ENCODE measurements around the gene ZFP57. TPM values are rescaled to one million over a fixed set of nuclear protein-coding genes. Genes with fewer than 3 reads are reported as not detected.
"Not testable (repeated sequence)": the region's sequence is repeated elsewhere in the genome, so short reads cannot be mapped to it uniquely, and the experiment has no call there.

The ZFP57 gene
- total RNA-seq, 2 experiments from 2014 or later, result not detected

DNA sequence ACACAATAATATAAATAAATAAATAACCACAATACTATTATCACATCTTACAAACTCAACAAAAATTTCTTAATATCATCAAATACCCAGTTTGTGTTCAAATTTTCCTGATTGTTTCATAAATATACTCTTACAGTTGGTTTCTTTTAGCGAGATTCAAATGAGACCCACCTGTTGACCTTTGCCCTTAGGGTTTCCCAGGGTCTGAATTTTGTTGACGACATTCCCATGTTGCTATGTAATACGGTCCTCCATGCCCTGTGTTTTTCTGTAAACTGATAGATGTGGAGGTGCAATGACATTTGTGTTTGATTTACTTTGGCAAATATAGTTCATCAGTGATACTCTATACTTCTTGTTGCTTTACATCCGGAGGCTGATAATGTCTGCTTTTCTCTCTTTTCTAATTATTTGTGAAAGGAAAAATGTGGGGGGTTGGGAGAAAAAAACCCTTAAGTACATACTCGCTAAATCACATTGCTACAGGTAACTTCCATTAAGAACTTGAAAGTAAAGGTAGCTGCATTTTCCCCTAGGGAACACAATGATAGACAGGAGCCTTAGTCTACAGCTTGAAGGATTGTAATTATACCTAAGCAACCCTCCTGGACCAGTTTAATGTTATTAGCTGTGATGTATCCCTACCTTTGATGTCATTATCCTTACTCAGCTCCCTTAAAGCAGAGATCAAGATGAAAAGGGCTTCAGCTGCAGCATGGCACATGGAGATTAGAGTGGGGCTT is 17.5 kb downstream of the ZFP57 start:
- Mint-ChIP-seq H3K9me3 (no peaks in the 10 kb centered on the region), H3K27me3 (peaks cover 44% of the 10 kb centered on the region), H3K4me1 (no peaks in the 10 kb centered on the region), H3K36me3 (ENCODE audit: low read depth) (no peaks in the 10 kb centered on the region), H3K27ac (no peak overlapping the region), H3K4me3 (no peak overlapping the region)
- no peak for DNase-seq
- CTCF ChIA-PET, result interaction anchor here (1.1 to 4.8 kb wide), 3 partner anchors 9 to 14 kb away, joined by 7 to 28 read pairs (median 7); no protein-coding TSS in a partner anchor
- POLR2A ChIA-PET, result no interaction called here

DNA sequence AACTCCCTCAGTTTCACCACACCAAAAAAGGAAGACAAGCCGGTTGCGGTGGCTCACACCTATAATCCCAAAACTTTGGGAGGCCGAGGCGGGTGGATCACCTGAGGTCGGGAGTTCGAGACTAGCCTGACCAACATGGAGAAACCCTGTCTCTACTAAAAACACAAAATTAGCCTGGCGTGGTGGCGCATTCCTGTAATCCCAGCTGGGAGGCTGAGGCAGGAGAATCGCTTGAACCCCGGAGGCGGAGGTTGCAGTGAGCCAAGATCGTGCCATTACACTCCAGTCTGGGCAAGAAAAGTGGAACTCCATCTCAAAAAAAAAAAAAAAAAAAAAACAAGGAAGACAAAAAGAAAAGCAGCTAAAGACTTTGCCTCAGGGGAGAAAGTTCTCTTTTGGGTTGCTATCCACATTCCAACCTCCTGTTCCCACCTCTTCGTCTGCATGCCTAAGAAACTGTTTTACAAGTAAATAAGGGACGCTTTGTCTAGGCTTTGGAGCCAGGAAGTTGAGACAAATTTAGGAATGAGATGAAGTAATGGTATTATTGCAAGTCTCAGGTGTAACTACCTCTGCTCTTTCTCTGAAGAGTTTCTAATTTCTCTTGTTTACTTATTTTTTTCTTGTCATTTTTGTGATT is 19.3 kb downstream of the ZFP57 start:
- H3K4me1 Mint-ChIP-seq; H3K36me3 Mint-ChIP-seq (ENCODE audit: low read depth); POLR2A ChIA-PET; H3K4me3 Mint-ChIP-seq; H3K27ac Mint-ChIP-seq; DNase-seq; H3K9me3 Mint-ChIP-seq: not testable (repeated sequence)
- CTCF ChIA-PET, result interaction anchor here (1.0 to 2.2 kb wide), 3 partner anchors 8 to 35 kb away, joined by 3 to 8 read pairs (median 7); no protein-coding TSS in a partner anchor
- peaks cover 40% of the 10 kb centered on the region for H3K27me3 Mint-ChIP-seq

GRCh38 chr6:29661071-29661470 is 19.9 kb downstream of the ZFP57 start:
- no peaks in the 10 kb centered on the region for H3K4me1 Mint-ChIP-seq
- H3K27me3 Mint-ChIP-seq, result peaks cover 41% of the 10 kb centered on the region
- CTCF ChIA-PET, result interaction anchor here (1.0 to 2.2 kb wide), 3 partner anchors 8 to 35 kb away, joined by 3 to 8 read pairs (median 7); no protein-coding TSS in a partner anchor
- POLR2A ChIA-PET, result no interaction called here
- no peaks in the 10 kb centered on the region for H3K9me3 Mint-ChIP-seq
- no peak overlapping the region for H3K4me3 Mint-ChIP-seq
- no peaks in the 10 kb centered on the region for H3K36me3 Mint-ChIP-seq (ENCODE audit: low read depth)
- no peak for DNase-seq
- no peak overlapping the region for H3K27ac Mint-ChIP-seq

DNA sequence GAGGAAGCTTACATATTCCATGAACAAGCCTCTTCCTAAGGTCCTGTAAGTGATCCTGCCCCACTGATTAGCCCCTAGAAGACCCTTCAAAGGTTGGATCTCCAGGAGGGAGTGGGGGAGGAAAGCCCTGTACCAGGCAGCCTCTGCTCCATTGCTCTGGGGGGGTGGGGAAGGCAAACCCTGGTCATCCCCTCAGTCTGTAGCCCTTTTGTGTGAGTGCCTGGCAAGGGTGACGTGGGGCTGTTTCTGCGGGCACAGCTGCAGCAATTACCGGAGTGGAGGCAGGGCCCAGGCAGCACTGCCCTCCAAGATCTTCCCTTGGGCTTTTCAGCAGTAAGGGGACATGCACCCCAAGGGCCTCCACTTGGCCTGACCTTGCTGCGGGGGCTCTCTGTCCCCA is 24.2 kb downstream of the ZFP57 start, which contains the start of gene MOG:
Gene MOG (plus strand): TSS at position 295 of the 400 bp plus-strand sequence. CDS start 118 bp downstream, outside the sequence.
- POLR2A ChIA-PET, result no interaction called here
- H3K27ac Mint-ChIP-seq, result no peak within 1 kb of the TSS
- no peaks in the 10 kb centered on the region for H3K9me3 Mint-ChIP-seq
- DNase-seq, result no peak
- no peaks in the 10 kb centered on the region for H3K36me3 Mint-ChIP-seq (ENCODE audit: low read depth)
- no peak within 1 kb of the TSS for H3K4me3 Mint-ChIP-seq
- CTCF ChIA-PET, result interaction anchor here (0.6 kb wide), 1 partner anchor 210 kb away, joined by 4 read pairs; no protein-coding TSS in a partner anchor
- H3K4me1 Mint-ChIP-seq, result peaks cover under 1% of the 10 kb centered on the region
- H3K27me3 Mint-ChIP-seq, result peaks cover 32% of the 10 kb centered on the region

GRCh38 chr6:29656157-29656556 is 24.8 kb downstream of the ZFP57 start:
- no peaks in the 10 kb centered on the region for H3K36me3 Mint-ChIP-seq (ENCODE audit: low read depth)
- no peak overlapping the region for H3K4me3 Mint-ChIP-seq
- H3K27ac Mint-ChIP-seq, result no peak overlapping the region
- no peaks in the 10 kb centered on the region for H3K9me3 Mint-ChIP-seq
- ChIA-PET CTCF (no interaction called here), POLR2A (no interaction called here)
- peaks cover 27% of the 10 kb centered on the region for H3K27me3 Mint-ChIP-seq
- DNase-seq, result no peak
- H3K4me1 Mint-ChIP-seq, result peaks cover 4% of the 10 kb centered on the region

DNA sequence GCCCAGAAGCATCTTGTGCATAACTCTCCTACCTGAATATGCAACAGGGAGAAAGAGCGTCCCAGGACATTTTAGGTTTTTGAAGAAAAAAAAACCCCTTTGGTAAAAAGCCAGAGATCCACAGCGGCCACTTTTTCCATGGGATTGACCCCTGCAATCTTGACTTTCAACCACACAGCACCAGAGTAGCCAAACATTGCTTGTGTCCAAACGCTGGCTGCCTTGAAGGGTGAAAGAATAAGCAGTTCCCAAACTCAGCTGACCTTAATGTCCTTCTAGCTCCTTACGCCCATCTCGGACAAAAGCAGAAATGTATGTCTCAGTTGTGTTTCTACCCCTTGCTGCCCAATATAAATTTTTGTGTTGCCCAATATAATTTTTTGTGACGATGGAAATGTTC is 25.3 kb downstream of the ZFP57 start:
- H3K27me3 Mint-ChIP-seq, result peaks cover 23% of the 10 kb centered on the region
- no peaks in the 10 kb centered on the region for H3K9me3 Mint-ChIP-seq
- no peak overlapping the region for H3K4me3 Mint-ChIP-seq
- ChIA-PET CTCF (interaction anchor here (2.9 kb wide), 1 partner anchor 10 kb away, joined by 28 read pairs; no protein-coding TSS in a partner anchor), POLR2A (no interaction called here)
- H3K4me1 Mint-ChIP-seq, result peaks cover 4% of the 10 kb centered on the region
- no peak overlapping the region for H3K27ac Mint-ChIP-seq
- H3K36me3 Mint-ChIP-seq (ENCODE audit: low read depth), result no peaks in the 10 kb centered on the region
- no peak for DNase-seq

DNA sequence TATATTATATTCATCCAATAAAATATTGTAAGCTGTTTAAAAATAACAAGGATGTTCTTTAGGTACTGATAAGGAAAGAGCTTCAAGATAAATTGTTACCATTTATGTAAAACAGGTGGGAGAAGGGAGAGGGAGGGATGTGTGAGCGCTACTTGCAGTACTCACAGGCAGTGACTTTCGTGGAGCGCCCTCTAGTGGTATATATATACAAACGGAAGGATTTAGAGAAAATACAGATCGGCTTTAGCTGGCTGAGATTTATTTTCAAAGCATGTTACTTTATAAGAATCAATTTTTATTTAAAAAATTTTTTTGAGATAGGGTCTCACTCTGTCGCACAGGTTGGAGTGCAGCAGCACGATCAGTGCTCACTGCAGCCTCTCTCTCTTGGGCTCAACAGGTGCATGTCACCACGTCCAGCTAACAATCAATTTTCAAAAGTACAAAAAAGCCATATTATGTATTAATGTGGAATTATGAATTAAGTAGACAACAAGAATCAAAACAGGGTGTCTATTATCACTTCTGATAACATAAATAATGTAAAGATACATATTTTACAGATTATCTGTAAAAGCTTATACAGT is 27.4 kb downstream of the ZFP57 start:
- H3K27ac Mint-ChIP-seq, result no peak overlapping the region
- H3K27me3 Mint-ChIP-seq, result peaks cover 22% of the 10 kb centered on the region
- CTCF ChIA-PET, result interaction anchor here (0.6 to 2.9 kb wide), 18 partner anchors 8 to 311 kb away, joined by 3 to 28 read pairs (median 4); no protein-coding TSS in a partner anchor
- H3K9me3 Mint-ChIP-seq, result no peaks in the 10 kb centered on the region
- no peaks in the 10 kb centered on the region for H3K36me3 Mint-ChIP-seq (ENCODE audit: low read depth)
- POLR2A ChIA-PET, result interaction anchor here (1.0 kb wide), 1 partner anchor 99 kb away, joined by 3 read pairs; no protein-coding TSS in a partner anchor
- peaks cover 13% of the 10 kb centered on the region for H3K4me1 Mint-ChIP-seq
- peak; percentile 73 for DNase-seq
- H3K4me3 Mint-ChIP-seq, result no peak overlapping the region

- no peak for DNase-seq
- POLR2A ChIA-PET, result no interaction called here
- H3K36me3 Mint-ChIP-seq (ENCODE audit: low read depth), result no peaks in the 10 kb centered on the region
- no peak overlapping the region for H3K4me3 Mint-ChIP-seq
- H3K27me3 Mint-ChIP-seq, result peaks cover 15% of the 10 kb centered on the region
- H3K27ac Mint-ChIP-seq, result no peak overlapping the region
- no peaks in the 10 kb centered on the region for H3K9me3 Mint-ChIP-seq
- peaks cover 13% of the 10 kb centered on the region for H3K4me1 Mint-ChIP-seq
- CTCF ChIA-PET, result interaction anchor here (2.7 kb wide), 1 partner anchor 14 kb away, joined by 16 read pairs; no protein-coding TSS in a partner anchor
These were observed 28.8 kb downstream of the ZFP57 start for GRCh38 chr6:29652198-29652584.

DNA sequence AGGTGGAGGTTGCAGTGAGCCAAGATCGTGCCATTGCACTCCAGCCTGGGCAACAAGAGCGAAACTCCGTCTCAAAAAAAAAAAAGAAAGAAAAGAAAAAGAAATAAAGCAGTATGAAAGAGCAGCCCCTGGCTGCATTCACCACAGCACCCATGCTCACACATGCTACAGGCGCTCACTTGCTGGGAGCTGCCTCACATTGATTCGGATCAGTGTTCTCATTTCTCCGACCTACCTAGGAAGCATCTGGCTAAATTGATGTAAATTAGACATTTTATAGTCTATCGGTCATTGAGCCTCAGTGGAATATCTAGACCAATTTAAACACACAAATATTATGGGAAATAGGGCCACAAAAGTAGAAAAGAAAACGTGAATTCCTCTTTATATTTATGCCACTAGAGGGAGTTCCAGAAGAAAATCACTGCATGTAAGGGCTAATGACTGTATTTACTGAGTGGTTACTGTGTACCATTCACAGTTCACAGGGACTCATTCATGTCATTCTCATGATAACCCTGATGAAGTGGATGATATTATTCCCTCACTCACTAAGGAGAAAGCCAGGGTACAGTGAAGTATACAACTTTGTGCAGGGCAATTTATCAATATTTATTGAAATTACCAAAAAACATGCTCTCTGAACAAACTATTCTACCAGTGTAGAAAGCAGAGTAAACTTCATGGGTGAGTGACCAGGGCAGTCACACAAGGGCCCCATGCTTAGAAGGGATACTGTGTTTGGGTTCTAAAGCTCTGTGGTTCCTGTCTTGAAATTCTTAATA is 29.3 kb downstream of the ZFP57 start:
- H3K4me1 Mint-ChIP-seq, result peaks cover 13% of the 10 kb centered on the region
- no peaks in the 10 kb centered on the region for H3K36me3 Mint-ChIP-seq (ENCODE audit: low read depth)
- POLR2A ChIA-PET, result no interaction called here
- no peak overlapping the region for H3K27ac Mint-ChIP-seq
- no peak for DNase-seq
- H3K27me3 Mint-ChIP-seq, result peaks cover 14% of the 10 kb centered on the region
- no peak overlapping the region for H3K4me3 Mint-ChIP-seq
- no peaks in the 10 kb centered on the region for H3K9me3 Mint-ChIP-seq
- CTCF ChIA-PET, result interaction anchor here (0.6 to 3.2 kb wide), 8 partner anchors 11 to 279 kb away, joined by 4 to 35 read pairs (median 14); partner anchors contain the start of genes GABBR1 and ZFP57

- H3K27ac Mint-ChIP-seq, result peak overlapping the region; percentile 99
- ChIA-PET POLR2A (interaction anchor here (0.7 kb wide), 2 partner anchors 8 to 1161 kb away, joined by 3 to 4 read pairs; no protein-coding TSS in a partner anchor), CTCF (interaction anchor here (0.8 to 3.2 kb wide), 22 partner anchors 9 to 410 kb away, joined by 3 to 35 read pairs (median 6); partner anchors contain the start of genes GABBR1 and ZFP57)
- H3K4me3 Mint-ChIP-seq, result peak overlapping the region; percentile 84
- H3K4me1 Mint-ChIP-seq, result peaks cover 13% of the 10 kb centered on the region
- no peaks in the 10 kb centered on the region for H3K9me3 Mint-ChIP-seq
- DNase-seq, result peak; percentile 100
- no peaks in the 10 kb centered on the region for H3K36me3 Mint-ChIP-seq (ENCODE audit: low read depth)
- peaks cover 6% of the 10 kb centered on the region for H3K27me3 Mint-ChIP-seq
These were observed 31.0 kb downstream of the ZFP57 start for GRCh38 chr6:29649701-29650673.

DNA sequence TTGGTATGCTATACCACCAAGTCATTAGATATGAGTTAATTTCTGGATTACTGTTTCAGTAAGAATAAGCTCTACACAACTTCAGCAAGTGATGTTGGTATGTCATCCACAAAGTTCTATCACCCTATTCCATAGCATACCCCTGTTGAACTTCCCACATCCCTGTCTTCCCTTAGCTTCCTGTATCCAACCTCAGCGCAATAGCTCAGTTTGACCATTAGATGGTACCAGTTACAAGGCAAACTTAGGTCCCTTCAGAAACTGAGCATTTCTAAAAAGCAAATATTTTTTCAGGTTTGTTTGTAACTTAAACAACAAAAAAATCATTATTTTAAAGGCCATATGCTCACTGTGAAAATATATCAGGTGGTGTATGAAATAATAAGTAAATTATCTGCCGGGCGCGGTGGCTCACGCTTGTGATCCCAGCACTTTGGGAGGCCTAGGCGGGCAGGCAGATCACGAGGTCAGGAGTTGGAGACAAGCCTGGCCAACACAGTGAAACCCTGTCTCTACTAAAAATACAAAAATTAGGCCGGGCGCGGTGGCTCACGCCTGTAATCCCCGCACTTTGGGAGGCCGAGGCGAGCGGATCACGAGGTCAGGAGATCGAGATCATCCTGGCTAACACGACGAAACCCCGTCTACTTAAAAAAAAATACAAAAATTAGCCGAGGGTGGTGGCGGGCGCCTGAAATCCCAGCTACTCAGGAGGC is 32.9 kb downstream of the ZFP57 start:
- ChIA-PET POLR2A (no interaction called here), CTCF (interaction anchor here (0.7 to 3.2 kb wide), 5 partner anchors 15 to 74 kb away, joined by 3 to 20 read pairs (median 4); partner anchors contain the start of gene GABBR1)
- H3K27ac Mint-ChIP-seq, result peak overlapping the region; percentile 19
- no peaks in the 10 kb centered on the region for H3K27me3 Mint-ChIP-seq
- peaks cover 14% of the 10 kb centered on the region for H3K4me1 Mint-ChIP-seq
- H3K4me3 Mint-ChIP-seq, result no peak overlapping the region
- no peak for DNase-seq
- H3K36me3 Mint-ChIP-seq (ENCODE audit: low read depth), result no peaks in the 10 kb centered on the region
- H3K9me3 Mint-ChIP-seq, result no peaks in the 10 kb centered on the region
